Central memory CD4-positive, alpha-beta T cell (primary cell): ENCODE measurements around the gene RNPC3.
"Not testable (repeated sequence)": the region's sequence is repeated elsewhere in the genome, so short reads cannot be mapped to it uniquely, and the experiment has no call there.

Experiments used
- DNase-seq: peaks from one replicate; pipeline ENCODE4 v3.0.0; 2022

RNPC3 gene

DNA sequence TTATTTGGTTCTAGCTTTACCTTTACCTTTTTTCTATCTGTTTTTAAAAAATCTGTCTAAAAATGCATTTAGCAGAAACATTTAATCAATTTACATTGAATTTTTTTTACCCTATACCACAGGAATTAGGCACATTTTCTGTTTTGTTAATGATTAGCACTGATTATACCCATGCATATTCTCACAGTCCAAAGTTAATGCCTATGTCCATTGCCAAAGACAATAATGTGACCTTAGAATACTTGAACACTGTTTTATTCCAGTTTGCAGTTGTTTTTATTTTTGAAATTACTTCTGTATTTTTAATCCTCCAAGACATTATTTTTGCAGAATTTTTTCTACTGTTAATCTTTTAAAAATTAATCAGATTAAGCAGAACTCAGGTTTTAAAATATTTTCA is 34.9 kb downstream of the RNPC3 start:
- DNase-seq = no peak

DNA sequence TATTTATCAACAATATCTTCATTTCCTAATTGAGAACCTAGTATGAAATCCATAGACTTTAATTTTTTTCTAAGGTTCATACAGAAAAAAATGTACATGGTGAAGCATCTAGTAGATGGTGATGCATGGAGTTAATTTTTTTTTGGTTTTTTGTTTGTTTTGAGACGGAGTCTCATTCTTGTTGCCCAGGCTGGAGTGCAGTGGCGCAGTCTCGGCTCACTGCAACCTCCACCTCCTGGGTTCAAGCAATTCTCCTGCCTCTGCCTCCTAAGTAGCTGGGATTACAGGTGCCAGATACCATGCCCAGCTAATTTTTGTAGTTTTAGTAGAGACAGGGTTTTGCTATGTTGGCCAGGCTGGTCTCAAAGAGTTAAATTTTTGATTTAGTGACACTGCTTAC is 35.6 kb downstream of the RNPC3 start:
- DNase-seq = not testable (repeated sequence)

DNA sequence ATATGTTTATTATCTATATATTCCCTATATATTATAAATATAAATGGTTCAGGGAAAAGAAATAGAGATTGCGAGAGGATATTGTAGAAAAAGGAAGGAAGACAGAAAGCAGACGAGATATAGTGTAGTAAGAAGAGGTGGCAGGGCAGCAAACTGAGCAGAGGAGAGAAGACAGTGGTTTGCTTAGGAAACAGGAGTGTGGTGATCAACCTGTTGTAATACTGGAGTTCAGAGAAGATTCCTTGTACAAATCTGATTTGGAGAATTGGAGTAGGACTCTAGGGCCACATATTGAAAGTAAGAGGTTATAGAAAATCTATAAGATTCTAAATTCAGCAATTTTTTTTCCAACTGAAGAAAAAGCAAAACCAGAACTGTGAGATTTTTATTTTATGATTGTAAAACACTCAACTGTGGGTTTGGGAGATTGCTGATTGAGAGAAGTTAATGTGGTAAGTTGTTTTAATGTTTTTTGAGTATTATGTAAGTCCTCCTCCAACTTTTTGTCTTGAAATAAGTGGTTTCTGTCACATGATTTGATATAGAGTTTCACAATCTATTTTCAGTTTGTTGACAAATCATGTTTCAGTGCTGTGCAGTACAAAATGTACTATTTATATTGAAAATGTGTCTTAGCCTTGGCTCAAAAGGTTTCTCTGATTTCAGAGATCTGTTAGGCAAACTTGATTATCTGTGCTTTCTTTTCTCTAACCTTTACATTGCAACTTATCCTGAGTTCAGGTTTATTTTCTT is 36.3 kb downstream of the RNPC3 start:
- no peak for DNase-seq

GRCh38 chr1:103563056-103563455 is 37.6 kb downstream of the RNPC3 start:
- DNase-seq = no peak

DNA sequence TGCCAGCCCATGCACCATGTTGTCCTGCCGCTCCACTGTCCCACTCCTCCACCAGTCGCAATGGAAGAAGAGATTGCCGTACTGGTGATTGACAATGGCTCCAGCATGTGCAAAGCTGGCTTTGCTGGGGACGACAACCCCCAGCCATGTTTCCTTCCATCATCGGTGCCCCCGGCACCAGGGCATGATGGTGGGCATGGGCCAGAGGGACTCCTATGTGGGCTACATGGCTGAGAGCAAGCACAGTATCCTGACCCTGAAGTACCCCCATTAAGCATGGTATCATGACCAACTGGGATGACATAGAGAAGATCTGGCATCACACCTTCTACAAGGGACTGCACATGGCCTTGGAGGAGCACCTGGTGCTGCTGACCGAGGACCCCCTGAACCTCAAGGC is 44.0 kb downstream of the RNPC3 start:
- no peak for DNase-seq

GRCh38 chr1:103571289-103571688 is 45.8 kb downstream of the RNPC3 start, which contains the start of gene AMY2B:
Gene AMY2B (plus strand): TSS chr1:103571589. CDS start chr1:103571603, 14 bp downstream.
- not testable (repeated sequence) for DNase-seq

DNA sequence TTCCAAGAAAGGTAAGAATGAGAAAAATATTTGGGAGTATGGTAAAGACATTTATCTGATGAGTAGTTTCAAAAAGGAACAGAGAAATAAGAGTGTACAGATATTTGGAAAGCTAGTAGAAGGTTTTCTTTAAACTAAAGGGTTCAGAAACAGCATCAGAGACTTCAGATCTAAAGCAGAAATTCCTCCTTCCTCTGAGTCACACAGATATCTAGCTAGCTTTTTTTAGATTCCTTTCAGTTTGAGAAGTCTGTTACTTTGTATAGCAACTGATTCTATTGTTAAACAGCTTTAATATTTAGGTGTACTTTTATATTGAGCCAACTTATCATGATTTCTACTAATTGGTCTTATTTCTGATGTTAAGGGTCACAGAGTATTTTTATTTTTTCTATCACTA is 50.6 kb downstream of the RNPC3 start:
- no peak for DNase-seq

DNA sequence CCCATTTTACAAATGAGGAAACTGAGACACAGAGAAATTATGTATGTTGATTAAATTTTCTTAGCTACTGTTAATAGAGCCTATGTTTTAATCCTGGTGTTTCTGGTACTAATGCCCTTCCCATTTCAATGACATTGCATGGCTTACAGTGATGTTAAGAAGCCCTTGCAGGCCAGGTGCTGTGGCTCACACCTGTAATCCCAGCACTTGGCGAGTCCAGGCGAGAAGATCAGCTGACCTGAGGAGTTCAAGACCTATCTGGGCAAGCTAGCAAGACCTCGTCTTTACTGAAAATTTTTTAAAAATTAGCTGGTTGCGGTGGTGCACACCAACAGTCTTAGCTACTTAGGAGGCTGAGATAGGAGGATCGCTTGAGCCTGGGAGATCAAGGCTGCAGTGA is 51.3 kb downstream of the RNPC3 start:
- DNase-seq = not testable (repeated sequence)

GRCh38 chr1:103582464-103582863 is 57.0 kb downstream of the RNPC3 start:
- DNase-seq = no peak

DNA sequence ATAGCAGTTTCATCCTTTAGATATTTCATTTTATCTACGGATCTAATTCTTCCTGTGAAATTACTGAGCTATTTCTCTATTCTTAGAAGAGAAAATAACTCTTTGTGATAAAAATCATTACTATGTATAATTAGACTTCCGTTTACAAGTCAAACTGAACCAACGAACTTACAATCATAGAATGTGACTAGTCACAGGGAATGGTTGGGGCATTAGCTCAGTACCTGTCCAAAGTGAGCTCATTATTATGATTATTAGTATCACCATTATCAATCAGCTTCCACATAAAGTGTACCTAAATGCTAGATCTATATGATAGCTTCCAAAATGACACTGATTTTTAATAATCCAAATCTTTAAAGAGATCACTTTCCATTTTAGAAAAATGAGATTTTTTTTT is 58.4 kb downstream of the RNPC3 start:
- DNase-seq = no peak

DNA sequence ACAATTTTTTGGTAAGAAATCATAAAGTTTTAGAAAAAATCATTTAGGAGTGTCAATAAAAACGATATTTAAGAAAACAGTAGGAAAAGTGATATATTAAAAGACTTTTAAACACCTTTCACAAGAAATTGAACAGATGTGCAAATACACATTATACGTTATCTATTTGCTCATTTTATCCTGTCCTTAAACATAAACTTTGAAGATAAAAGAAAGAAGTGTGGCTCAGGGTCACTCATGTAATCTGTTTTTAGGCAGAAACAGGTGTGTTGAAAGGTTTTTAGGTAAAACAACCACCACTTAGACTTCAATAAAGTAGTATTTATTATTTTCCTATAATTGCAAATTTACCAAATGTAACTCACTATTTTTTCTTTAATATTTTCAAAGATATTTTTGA is 59.0 kb downstream of the RNPC3 start:
- DNase-seq = no peak

GRCh38 chr1:103602740-103603139 is 77.2 kb downstream of the RNPC3 start:
- DNase-seq = not testable (repeated sequence)
